Right atrium auricular region (tissue), 2 donors: ENCODE results near the gene TRIM56. TPM values are rescaled to one million over a fixed set of nuclear protein-coding genes. Genes with fewer than 3 reads are reported as not detected.
A peak's percentile ranks its signal among the peaks of the same experiment; 100 is the strongest.
"Not testable (repeated sequence)": the region's sequence is repeated elsewhere in the genome, so short reads cannot be mapped to it uniquely, and the experiment has no call there.

Source experiments
- DNase-seq: peaks from one replicate; pipeline ENCODE4 v3.0.0-alpha.2; 2019; ENCODE audit warnings: low spot score
- H3K27ac ChIP-seq, 2 donors: fragments of 200-600 bp; sonication (generic); 1 replicate in 1 of 2; 2 replicates in 1 of 2; pipeline ENCODE4 v1.5.1; 2016 to 2019
- H3K27me3 ChIP-seq, 2 donors: fragments of 200-600 bp; sonication (generic); one replicate each; pipeline versions ENCODE4 v1.5.1 to v1.6.0; 2017 to 2019
- H3K36me3 ChIP-seq: fragments of 200-600 bp; sonication (generic); one replicate; pipeline ENCODE4 v1.5.1; 2016
- H3K4me1 ChIP-seq, 2 donors: fragments of 200-600 bp; sonication (generic); one replicate each; pipeline versions ENCODE4 v1.5.1 to v1.6.0; 2017 to 2019
- H3K4me3 ChIP-seq, 2 donors: fragments of 200-600 bp; sonication (generic); 1 replicate in 1 of 2; 2 replicates in 1 of 2; pipeline ENCODE4 v1.5.1; 2017 to 2019; ENCODE audit warnings: mild to moderate bottlenecking in 1 of 2, moderate library complexity in 1 of 2
- H3K9me3 ChIP-seq, 2 donors: fragments of 200-600 bp; sonication (generic); one replicate each; pipeline ENCODE4 v1.5.1; 2019
- total RNA-seq, 2 donors: library from RNA; depleted of rRNA; stranded (reverse); fragments of >200 nt; gene quantifications; one replicate each; pipeline ENCODE4 v1.1.0, GENCODE V29; 2016
- TF ChIP-seq, protein P1 (sequence below), 2 donors: fragments of 200-600 bp; sonication (generic); IDR thresholded peaks; one replicate each; pipeline ENCODE4 v1.5.1; 2019; ENCODE audit warnings: antibody characterized with exemption in 2 of 2

Gene TRIM56
- total RNA-seq, 2 donors from 2014 or later = 10.2 to 15.2 TPM

DNA sequence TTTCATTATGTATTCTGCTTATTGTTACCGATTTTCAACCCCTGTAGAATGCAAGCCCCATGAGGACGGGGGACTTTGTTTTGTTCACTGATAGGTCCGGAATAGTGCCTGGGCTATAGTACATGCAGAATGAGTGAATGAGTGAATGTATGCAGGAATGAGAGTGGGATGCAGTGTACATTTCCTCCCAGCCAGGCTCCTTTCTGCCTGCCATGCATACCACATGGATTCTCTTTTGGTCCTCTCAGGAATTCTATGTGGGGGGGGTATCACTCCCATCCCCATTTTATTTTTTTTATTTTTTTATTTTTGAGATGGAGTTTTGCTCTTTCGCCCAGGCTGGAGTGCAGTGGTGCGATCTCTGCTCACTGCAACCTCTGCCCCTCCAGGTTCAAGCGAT lies 16.7 kb downstream of the TRIM56 start:
- no peak for DNase-seq
- no peaks in the 10 kb centered on the region for H3K9me3 ChIP-seq
- peaks cover 0 to 28% of the 10 kb centered on the region in 2 donors for H3K4me1 ChIP-seq
- no peaks in the 10 kb centered on the region for H3K36me3 ChIP-seq
- TF ChIP-seq, protein P1, sequence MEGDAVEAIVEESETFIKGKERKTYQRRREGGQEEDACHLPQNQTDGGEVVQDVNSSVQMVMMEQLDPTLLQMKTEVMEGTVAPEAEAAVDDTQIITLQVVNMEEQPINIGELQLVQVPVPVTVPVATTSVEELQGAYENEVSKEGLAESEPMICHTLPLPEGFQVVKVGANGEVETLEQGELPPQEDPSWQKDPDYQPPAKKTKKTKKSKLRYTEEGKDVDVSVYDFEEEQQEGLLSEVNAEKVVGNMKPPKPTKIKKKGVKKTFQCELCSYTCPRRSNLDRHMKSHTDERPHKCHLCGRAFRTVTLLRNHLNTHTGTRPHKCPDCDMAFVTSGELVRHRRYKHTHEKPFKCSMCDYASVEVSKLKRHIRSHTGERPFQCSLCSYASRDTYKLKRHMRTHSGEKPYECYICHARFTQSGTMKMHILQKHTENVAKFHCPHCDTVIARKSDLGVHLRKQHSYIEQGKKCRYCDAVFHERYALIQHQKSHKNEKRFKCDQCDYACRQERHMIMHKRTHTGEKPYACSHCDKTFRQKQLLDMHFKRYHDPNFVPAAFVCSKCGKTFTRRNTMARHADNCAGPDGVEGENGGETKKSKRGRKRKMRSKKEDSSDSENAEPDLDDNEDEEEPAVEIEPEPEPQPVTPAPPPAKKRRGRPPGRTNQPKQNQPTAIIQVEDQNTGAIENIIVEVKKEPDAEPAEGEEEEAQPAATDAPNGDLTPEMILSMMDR (IDR thresholded peaks at IDR 0.05) = no peak
- H3K4me3 ChIP-seq = no peak overlapping the region
- no peak overlapping the region for H3K27ac ChIP-seq
- no peaks in the 10 kb centered on the region for H3K27me3 ChIP-seq

DNA sequence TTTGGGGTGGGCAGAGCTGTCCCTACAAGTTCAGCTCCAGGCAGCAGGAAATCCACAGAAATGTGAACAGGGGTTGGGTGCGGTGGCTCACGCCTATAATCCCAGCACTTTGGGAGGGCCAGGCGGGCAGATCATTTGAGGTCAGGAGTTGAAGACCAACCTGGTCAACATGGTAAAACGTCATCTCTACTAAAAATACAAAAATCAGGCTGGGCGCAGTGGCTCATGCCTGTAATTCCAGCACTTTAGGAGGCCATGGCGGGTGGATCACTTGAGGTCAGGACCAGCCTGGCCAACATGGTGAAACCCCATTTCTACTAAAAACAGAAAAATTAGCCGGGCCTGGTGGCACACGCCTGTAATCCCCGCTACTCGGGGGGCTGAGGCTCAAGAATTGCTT lies 18.4 kb downstream of the TRIM56 start:
- not testable (repeated sequence) for H3K9me3 ChIP-seq, DNase-seq
- peaks cover 0 to 36% of the 10 kb centered on the region in 2 donors for H3K4me1 ChIP-seq

DNA sequence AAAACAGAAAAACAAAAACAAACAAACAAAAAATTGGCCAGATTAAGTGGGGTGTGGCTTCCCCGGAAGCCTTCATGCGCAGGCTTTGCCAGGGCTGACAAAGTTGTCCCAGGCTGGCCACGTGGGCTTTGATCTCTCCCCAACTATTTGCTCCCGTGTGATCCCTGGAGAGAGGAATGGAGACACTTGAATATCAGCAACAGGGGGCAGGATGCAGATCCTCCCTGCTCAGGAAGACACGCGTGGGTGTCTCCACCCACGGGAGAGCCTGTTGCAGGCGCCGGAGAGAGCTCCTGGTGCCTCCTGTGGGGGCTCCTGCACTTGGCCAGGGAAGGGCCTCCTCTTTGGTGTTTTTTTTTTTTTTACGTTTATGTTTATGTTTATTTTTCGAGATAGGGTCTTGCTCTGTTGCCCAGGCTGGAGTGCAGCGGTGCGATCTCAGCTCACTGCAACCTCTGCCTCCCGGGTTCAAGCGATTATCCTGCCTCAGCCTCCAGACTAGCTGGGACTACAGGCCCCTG lies 19.0 kb downstream of the TRIM56 start:
- Histone ChIP-seq H3K4me3 (no peak overlapping the region), H3K4me1 (peaks cover 0 to 36% of the 10 kb centered on the region in 2 donors), H3K9me3 (no peaks in the 10 kb centered on the region), H3K36me3 (no peaks in the 10 kb centered on the region), H3K27ac (no peak overlapping the region), H3K27me3 (no peaks in the 10 kb centered on the region)
- TF ChIP-seq, protein P1 (IDR thresholded peaks at IDR 0.05) = no peak
- no peak for DNase-seq

More for the DNA sequence above, 18.4 kb downstream of the TRIM56 start:
- not testable (repeated sequence) for H3K27me3 ChIP-seq, H3K4me3 ChIP-seq, H3K36me3 ChIP-seq, H3K27ac ChIP-seq

DNA sequence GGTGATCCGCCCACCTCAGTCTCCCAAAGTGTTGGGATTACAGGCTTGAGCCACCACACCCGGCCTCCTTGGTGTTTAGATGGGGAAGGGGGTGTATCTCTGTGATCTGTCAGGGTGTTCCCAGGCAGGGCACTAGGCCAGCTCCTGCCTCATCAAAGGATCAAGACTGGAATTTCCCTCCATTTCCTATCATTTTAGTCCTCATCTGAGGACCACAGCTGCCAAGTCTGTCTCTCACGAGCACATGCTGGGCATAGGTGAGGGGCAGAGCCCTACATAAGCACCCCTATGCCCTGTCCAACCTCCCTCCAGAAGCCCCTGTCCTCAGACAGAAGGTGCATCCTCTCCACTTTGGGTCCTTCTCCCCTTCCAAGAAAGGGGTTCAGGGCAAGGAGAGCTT lies 19.5 kb downstream of the TRIM56 start:
- TF ChIP-seq, protein P1 (IDR thresholded peaks at IDR 0.05) = no peak
- Histone ChIP-seq H3K4me3 (no peak overlapping the region), H3K4me1 (peaks cover 0 to 33% of the 10 kb centered on the region in 2 donors), H3K36me3 (no peaks in the 10 kb centered on the region), H3K9me3 (no peaks in the 10 kb centered on the region), H3K27ac (no peak overlapping the region), H3K27me3 (no peaks in the 10 kb centered on the region)
- DNase-seq = no peak

DNA sequence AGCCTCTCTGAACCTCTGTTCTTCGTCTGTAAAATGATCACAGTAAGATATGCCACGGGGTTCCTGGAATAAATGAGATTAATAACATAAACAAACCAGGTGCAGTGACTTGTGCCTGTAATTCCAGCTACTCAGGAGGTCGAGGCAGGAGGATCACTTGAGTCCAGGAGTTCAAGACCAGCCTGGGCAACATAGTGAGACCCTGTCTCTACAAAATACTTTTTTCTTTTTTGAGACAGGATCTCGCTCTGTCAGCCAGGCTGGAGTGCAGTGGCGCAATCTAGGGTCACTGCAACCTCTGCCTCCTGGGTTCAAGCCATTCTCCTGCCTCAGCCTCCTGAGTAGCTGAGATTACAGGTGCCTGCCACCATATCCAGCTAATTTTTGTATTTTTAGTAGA lies 20.0 kb downstream of the TRIM56 start:
- not testable (repeated sequence) for H3K9me3 ChIP-seq, H3K36me3 ChIP-seq, H3K4me3 ChIP-seq, H3K27ac ChIP-seq, DNase-seq, H3K27me3 ChIP-seq
- peaks cover 0 to 29% of the 10 kb centered on the region in 2 donors for H3K4me1 ChIP-seq

DNA sequence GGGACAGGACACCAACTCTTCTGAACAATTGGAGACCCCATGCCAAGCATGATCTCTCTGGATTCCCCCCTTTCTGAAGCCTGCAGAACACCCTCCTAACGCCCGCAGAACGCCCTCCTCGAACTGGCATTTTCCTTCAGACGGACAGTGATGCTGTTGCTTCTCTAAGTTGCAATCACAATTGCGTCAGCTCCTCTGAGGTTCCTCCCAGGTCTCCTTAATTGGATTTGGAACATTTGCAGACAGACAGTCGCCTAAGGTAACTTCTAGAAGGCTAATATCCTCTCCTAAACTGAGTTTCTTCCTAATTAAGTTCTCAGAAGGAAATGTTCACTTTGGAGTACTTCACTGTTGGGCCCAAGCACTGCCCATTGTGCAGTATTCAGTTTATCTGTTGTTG lies 21.1 kb downstream of the TRIM56 start:
- Histone ChIP-seq H3K9me3 (no peaks in the 10 kb centered on the region), H3K27me3 (no peaks in the 10 kb centered on the region), H3K4me1 (peaks cover 0 to 25% of the 10 kb centered on the region in 2 donors), H3K4me3 (no peak overlapping the region), H3K36me3 (no peaks in the 10 kb centered on the region), H3K27ac (no peak overlapping the region)
- no peak for DNase-seq
- TF ChIP-seq, protein P1 (IDR thresholded peaks at IDR 0.05) = no peak

DNA sequence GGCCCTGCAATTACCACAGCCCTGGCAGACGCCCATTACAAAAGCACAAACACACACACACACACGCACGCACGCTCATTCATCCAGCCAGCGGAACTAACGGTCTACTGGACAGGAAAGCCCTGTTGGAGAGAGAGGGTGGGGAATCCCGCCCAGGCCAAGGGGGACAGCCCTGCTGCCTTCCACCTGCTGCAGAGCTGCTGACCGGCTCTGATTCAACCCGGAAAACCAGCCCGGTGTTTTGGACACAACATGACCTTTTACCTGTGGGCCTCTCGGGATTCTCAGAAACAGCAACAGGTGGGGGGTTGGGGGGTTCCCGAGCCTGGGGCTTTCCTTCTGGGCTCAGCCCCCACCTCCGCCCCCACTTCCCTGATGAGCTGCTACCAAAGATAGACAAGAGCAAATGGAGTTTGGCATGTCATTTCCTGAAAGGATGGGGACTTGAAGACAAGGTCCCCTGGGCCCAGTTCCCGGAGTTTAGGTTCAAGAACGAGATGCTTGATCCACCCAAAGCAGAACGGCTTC lies 23.1 kb downstream of the TRIM56 start:
- no peak overlapping the region for H3K4me3 ChIP-seq
- H3K36me3 ChIP-seq = no peaks in the 10 kb centered on the region
- no peaks in the 10 kb centered on the region for H3K9me3 ChIP-seq
- peaks cover 0 to 38% of the 10 kb centered on the region in 2 donors for H3K4me1 ChIP-seq
- peak overlapping the region; percentile 40 to 46 for H3K27ac ChIP-seq
- DNase-seq = peak; percentile 76
- TF ChIP-seq, protein P1 (IDR thresholded peaks at IDR 0.05) = no peak
- H3K27me3 ChIP-seq = no peaks in the 10 kb centered on the region
